ENCODE data around the gene PPIL1. TPM values are rescaled to one million over a fixed set of nuclear protein-coding genes. Genes with fewer than 3 reads are reported as not detected.
A peak's percentile ranks its signal among the peaks of the same experiment; 100 is the strongest.

PPIL1 gene
- total and polyA plus RNA-seq, 2 of the 13 experiments (the other 11 are each of a cell fraction or from before 2014, with no cell fraction given) = 74.2 to 144 TPM

GRCh38 chr6:36830577-36830976 lies 44.0 kb downstream of the PPIL1 start (continued):
- TF ChIP-seq ZNF629 (CRISPR knock-in tag; conservative IDR thresholded peaks at IDR 0.05) (peak; percentile 94), RBFOX2 (IDR thresholded peaks at IDR 0.05; ENCODE audit: low read depth, low read length) (no peak), ZNF343 (CRISPR knock-in tag; IDR thresholded peaks at IDR 0.05) (no peak), ZNF670 (CRISPR knock-in tag; IDR thresholded peaks at IDR 0.05; ENCODE audit: borderline replicate concordance) (no peak), KLF15 (CRISPR knock-in tag; IDR thresholded peaks at IDR 0.05; ENCODE audit: borderline replicate concordance) (no peak), ZNF619 (CRISPR knock-in tag; IDR thresholded peaks at IDR 0.05) (no peak), ZNF598 (CRISPR knock-in tag; IDR thresholded peaks at IDR 0.05; ENCODE audit: borderline replicate concordance) (no peak), RARG (CRISPR knock-in tag; IDR thresholded peaks at IDR 0.05; ENCODE audit: low read depth) (no peak), HDAC1 (CRISPR knock-in tag; IDR thresholded peaks at IDR 0.05) (no peak)
- TF ChIP-seq, protein P1, sequence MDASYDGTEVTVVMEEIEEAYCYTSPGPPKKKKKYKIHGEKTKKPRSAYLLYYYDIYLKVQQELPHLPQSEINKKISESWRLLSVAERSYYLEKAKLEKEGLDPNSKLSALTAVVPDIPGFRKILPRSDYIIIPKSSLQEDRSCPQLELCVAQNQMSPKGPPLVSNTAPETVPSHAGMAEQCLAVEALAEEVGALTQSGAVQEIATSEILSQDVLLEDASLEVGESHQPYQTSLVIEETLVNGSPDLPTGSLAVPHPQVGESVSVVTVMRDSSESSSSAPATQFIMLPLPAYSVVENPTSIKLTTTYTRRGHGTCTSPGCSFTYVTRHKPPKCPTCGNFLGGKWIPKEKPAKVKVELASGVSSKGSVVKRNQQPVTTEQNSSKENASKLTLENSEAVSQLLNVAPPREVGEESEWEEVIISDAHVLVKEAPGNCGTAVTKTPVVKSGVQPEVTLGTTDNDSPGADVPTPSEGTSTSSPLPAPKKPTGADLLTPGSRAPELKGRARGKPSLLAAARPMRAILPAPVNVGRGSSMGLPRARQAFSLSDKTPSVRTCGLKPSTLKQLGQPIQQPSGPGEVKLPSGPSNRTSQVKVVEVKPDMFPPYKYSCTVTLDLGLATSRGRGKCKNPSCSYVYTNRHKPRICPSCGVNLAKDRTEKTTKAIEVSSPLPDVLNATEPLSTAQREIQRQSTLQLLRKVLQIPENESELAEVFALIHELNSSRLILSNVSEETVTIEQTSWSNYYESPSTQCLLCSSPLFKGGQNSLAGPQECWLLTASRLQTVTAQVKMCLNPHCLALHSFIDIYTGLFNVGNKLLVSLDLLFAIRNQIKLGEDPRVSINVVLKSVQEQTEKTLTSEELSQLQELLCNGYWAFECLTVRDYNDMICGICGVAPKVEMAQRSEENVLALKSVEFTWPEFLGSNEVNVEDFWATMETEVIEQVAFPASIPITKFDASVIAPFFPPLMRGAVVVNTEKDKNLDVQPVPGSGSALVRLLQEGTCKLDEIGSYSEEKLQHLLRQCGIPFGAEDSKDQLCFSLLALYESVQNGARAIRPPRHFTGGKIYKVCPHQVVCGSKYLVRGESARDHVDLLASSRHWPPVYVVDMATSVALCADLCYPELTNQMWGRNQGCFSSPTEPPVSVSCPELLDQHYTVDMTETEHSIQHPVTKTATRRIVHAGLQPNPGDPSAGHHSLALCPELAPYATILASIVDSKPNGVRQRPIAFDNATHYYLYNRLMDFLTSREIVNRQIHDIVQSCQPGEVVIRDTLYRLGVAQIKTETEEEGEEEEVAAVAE (CRISPR knock-in tag; IDR thresholded peaks at IDR 0.05; ENCODE audit: borderline replicate concordance) = no peak
- TF ChIP-seq, protein P2, sequence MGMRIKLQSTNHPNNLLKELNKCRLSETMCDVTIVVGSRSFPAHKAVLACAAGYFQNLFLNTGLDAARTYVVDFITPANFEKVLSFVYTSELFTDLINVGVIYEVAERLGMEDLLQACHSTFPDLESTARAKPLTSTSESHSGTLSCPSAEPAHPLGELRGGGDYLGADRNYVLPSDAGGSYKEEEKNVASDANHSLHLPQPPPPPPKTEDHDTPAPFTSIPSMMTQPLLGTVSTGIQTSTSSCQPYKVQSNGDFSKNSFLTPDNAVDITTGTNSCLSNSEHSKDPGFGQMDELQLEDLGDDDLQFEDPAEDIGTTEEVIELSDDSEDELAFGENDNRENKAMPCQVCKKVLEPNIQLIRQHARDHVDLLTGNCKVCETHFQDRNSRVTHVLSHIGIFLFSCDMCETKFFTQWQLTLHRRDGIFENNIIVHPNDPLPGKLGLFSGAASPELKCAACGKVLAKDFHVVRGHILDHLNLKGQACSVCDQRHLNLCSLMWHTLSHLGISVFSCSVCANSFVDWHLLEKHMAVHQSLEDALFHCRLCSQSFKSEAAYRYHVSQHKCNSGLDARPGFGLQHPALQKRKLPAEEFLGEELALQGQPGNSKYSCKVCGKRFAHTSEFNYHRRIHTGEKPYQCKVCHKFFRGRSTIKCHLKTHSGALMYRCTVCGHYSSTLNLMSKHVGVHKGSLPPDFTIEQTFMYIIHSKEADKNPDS (CRISPR knock-in tag; IDR thresholded peaks at IDR 0.05) = no peak

All from HepG2 (cell line).